Caco-2 (cell line): ENCODE data around the gene PINK1. TPM values are rescaled to one million over a fixed set of nuclear protein-coding genes. Genes with fewer than 3 reads are reported as not detected.

Experiments used
- BruUV-seq: library from RNA; stranded (reverse); fragments of 400-500 nt; replicated peaks from 2 replicates; lab custom pipeline; 2021; lab: Mats Ljungman, UMichigan
- CTCF ChIA-PET: fragments of 300-600 bp; sonication (Branson Sonifier 250); formaldehyde crosslinking; loops from one replicate; lab custom pipeline; 2022; ENCODE audit warnings: antibody characterized with exemption; lab: Charles Lee
- POLR2A ChIA-PET: fragments of 300-600 bp; sonication (Branson Sonifier 250); formaldehyde crosslinking; loops from one replicate; lab custom pipeline; 2022; ENCODE audit warnings: antibody characterized with exemption; lab: Charles Lee
- DNase-seq, 2 experiments: peaks; one replicate each; pipeline versions ENCODE4 v3.0.0 to v3.0.0-alpha.2; 2020 to 2022
- H3K27me3 ChIP-seq: replicated peaks from 2 replicates; pipeline ENCODE4 v1.6.0; 2011; ENCODE audit warnings: low read length; ENCODE audit not compliant: control insufficient read depth, insufficient read depth
- H3K36me3 ChIP-seq: 2 replicates; pipeline ENCODE4 v1.5.1; 2011; ENCODE audit warnings: low read length; ENCODE audit not compliant: control insufficient read depth, insufficient read depth
- H3K4me1 ChIP-seq: fragments of 250-450 bp; sonication (Bioruptor Pico); 2 replicates; pipeline ENCODE4 v1.5.1; 2020; ENCODE audit warnings: mild to moderate bottlenecking
- H3K4me3 ChIP-seq: 2 replicates; pipeline ENCODE4 v1.5.1; 2011; ENCODE audit warnings: low read depth, mild to moderate bottlenecking, control low read depth, low read length
- H3K9me3 ChIP-seq: fragments of 250-450 bp; sonication (Bioruptor Pico); 2 replicates; pipeline ENCODE4 v1.5.1; 2020; ENCODE audit warnings: mild to moderate bottlenecking, moderate library complexity
- H3K27ac Mint-ChIP-seq: one replicate; pipeline ENCODE4 v1.8.0; 2022; ENCODE audit warnings: mixed read lengths; ENCODE audit not compliant: unreplicated experiment
- H3K27me3 Mint-ChIP-seq: one replicate; pipeline ENCODE4 v1.8.0; 2022; ENCODE audit warnings: mixed read lengths; ENCODE audit not compliant: insufficient read depth, unreplicated experiment
- H3K36me3 Mint-ChIP-seq: one replicate; pipeline ENCODE4 v1.8.0; 2022; ENCODE audit warnings: mild to moderate bottlenecking, mixed read lengths; ENCODE audit not compliant: insufficient read depth, unreplicated experiment
- H3K4me1 Mint-ChIP-seq: one replicate; pipeline ENCODE4 v1.8.0; 2022; ENCODE audit warnings: low read depth, mixed read lengths; ENCODE audit not compliant: unreplicated experiment
- H3K4me3 Mint-ChIP-seq: one replicate; pipeline ENCODE4 v1.8.0; 2022; ENCODE audit warnings: mild to moderate bottlenecking, moderate library complexity, mixed read lengths; ENCODE audit not compliant: unreplicated experiment
- H3K9me3 Mint-ChIP-seq: one replicate; pipeline ENCODE4 v1.8.0; 2022; ENCODE audit warnings: mixed read lengths; ENCODE audit not compliant: unreplicated experiment
- CTCF ChIP-seq, 2 experiments: fragments of 200-600 bp in 1 of 2; IDR thresholded peaks; 1 replicate in 1 of 2; 2 replicates in 1 of 2; pipeline versions ENCODE4 v1.5.1 to v1.8.0; 2011 to 2022; ENCODE audit warnings: antibody characterized with exemption in 1 of 2, control low read depth in 1 of 2, inconsistent platforms in 1 of 2, low read depth in 1 of 2, low read length in 1 of 2, mild to moderate bottlenecking in 1 of 2, moderate library complexity in 1 of 2; ENCODE audit not compliant: insufficient read depth in 1 of 2, severe bottlenecking in 1 of 2, unreplicated experiment in 1 of 2
- intact Hi-C: fragments of 100-400 bp; cut with micrococcal nuclease; formaldehyde crosslinking; loops from one replicate; pipeline ENCODE4 v1.10.0; 2022; ENCODE audit not compliant: unreplicated experiment
- total RNA-seq: library from RNA; stranded (reverse); gene quantifications from 2 replicates; pipeline ENCODE4 v1.2.3, GENCODE V29; 2022

PINK1 gene
- total RNA-seq, 1 experiment from 2014 or later = 23.2 TPM

DNA sequence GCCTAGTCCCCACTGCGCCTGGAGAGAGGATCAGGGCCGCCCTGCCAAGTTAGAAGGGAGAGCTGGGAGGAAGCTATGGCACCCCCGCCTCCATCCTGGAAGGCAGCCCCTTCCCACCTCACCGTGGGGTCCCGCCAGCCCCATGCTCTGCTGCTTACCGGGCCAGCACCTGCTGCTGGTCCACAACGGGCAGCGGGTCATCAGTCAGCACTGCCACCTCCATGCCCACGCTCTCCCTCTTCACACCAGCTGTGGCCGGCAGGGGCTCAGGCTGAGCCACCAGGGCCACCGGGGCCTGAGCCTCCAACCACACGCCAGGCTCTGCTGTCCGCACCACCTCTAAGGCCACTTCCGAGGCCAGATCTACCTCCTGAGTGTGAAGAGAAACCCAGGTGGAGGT lies 51.4 kb downstream of the PINK1 start:
- intact Hi-C loops = no loop called here
- no peak for DNase-seq
- BruUV-seq = no TSS peak
- ChIA-PET CTCF (no interaction called here), POLR2A (no interaction called here)
- Histone ChIP-seq H3K36me3 (no peaks in the 10 kb centered on the region), H3K4me1 (no peaks in the 10 kb centered on the region), H3K4me3 (no peak overlapping the region), H3K9me3 (no peaks in the 10 kb centered on the region), H3K27me3 (no peaks in the 10 kb centered on the region)
- TF ChIP-seq CTCF (IDR thresholded peaks at IDR 0.05; ENCODE audit: insufficient read depth in 1 of 2, low read depth in 1 of 2, low read length in 1 of 2, severe bottlenecking in 1 of 2, unreplicated experiment in 1 of 2) = no peak
- H3K36me3 Mint-ChIP-seq = no peaks in the 10 kb centered on the region
- no peaks in the 10 kb centered on the region for H3K9me3 Mint-ChIP-seq
- H3K27me3 Mint-ChIP-seq = no peaks in the 10 kb centered on the region
- H3K4me3 Mint-ChIP-seq = no peak overlapping the region
- H3K4me1 Mint-ChIP-seq = no peaks in the 10 kb centered on the region
- H3K27ac Mint-ChIP-seq = no peak overlapping the region

- Histone ChIP-seq H3K27me3 (no peaks in the 10 kb centered on the region), H3K9me3 (no peaks in the 10 kb centered on the region), H3K4me3 (no peak overlapping the region), H3K36me3 (no peaks in the 10 kb centered on the region), H3K4me1 (no peaks in the 10 kb centered on the region)
- BruUV-seq = no TSS peak
- Mint-ChIP-seq H3K4me1 (no peaks in the 10 kb centered on the region), H3K27me3 (no peaks in the 10 kb centered on the region), H3K9me3 (no peaks in the 10 kb centered on the region), H3K27ac (no peak overlapping the region), H3K36me3 (no peaks in the 10 kb centered on the region), H3K4me3 (no peak overlapping the region)
- no peak for TF ChIP-seq CTCF (IDR thresholded peaks at IDR 0.05; ENCODE audit: insufficient read depth in 1 of 2, low read depth in 1 of 2, low read length in 1 of 2, severe bottlenecking in 1 of 2, unreplicated experiment in 1 of 2)
- intact Hi-C loops = no loop called here
- CTCF ChIA-PET = no interaction called here
- no peak for DNase-seq
- POLR2A ChIA-PET = no interaction called here
Observed at GRCh38 chr1:20685099-20685662, 51.9 kb downstream of the PINK1 start.

GRCh38 chr1:20685741-20686140 lies 52.5 kb downstream of the PINK1 start:
- Histone ChIP-seq H3K4me1 (no peaks in the 10 kb centered on the region), H3K9me3 (no peaks in the 10 kb centered on the region), H3K36me3 (no peaks in the 10 kb centered on the region), H3K4me3 (no peak overlapping the region), H3K27me3 (no peaks in the 10 kb centered on the region)
- Mint-ChIP-seq H3K4me1 (no peaks in the 10 kb centered on the region), H3K4me3 (no peak overlapping the region), H3K27ac (no peak overlapping the region), H3K9me3 (no peaks in the 10 kb centered on the region), H3K36me3 (no peaks in the 10 kb centered on the region), H3K27me3 (no peaks in the 10 kb centered on the region)
- no peak for TF ChIP-seq CTCF (IDR thresholded peaks at IDR 0.05; ENCODE audit: insufficient read depth in 1 of 2, low read depth in 1 of 2, low read length in 1 of 2, severe bottlenecking in 1 of 2, unreplicated experiment in 1 of 2)
- no TSS peak for BruUV-seq
- ChIA-PET CTCF (no interaction called here), POLR2A (no interaction called here)
- DNase-seq = no peak
- intact Hi-C loops = no loop called here
